Activated T-cell treated with anti-CD3 and anti-CD28 coated beads for 4 hours (primary cell): Measurements from ENCODE around the gene ZNF66.
"Not testable (repeated sequence)": the region's sequence is repeated elsewhere in the genome, so short reads cannot be mapped to it uniquely, and the experiment has no call there.

Experiments
- DNase-seq: peaks from one replicate; pipeline ENCODE4 v3.0.0-alpha.2; 2020

ZNF66 gene

GRCh38 chr19:20776083-20777076 lies at the start of gene ZNF66:
Gene ZNF66, plus strand, starts transcription at chr19:20776304. Its CDS starts 144 bp downstream, at chr19:20776448.
- DNase-seq: peak; percentile 92

GRCh38 chr19:20750169-20750568 lies 25.9 kb upstream of the ZNF66 start:
- DNase-seq: not testable (repeated sequence)

- not testable (repeated sequence) for DNase-seq
These were observed 23.8 kb upstream of the ZNF66 start for GRCh38 chr19:20752291-20752690.

GRCh38 chr19:20769225-20769736 lies 6.8 kb upstream of the ZNF66 start:
- DNase-seq: not testable (repeated sequence)

- DNase-seq: no peak
These were observed 11.7 kb downstream of the ZNF66 start for GRCh38 chr19:20787786-20788185.

- DNase-seq: no peak
These were observed 15.7 kb downstream of the ZNF66 start for GRCh38 chr19:20791806-20792205.

GRCh38 chr19:20806311-20807262 lies 30.5 kb downstream of the ZNF66 start:
- DNase-seq: not testable (repeated sequence)

- DNase-seq: no peak
These were observed 64.3 kb downstream of the ZNF66 start for GRCh38 chr19:20840371-20840770.
